ENCODE measurements around the gene MYO16.

MYO16 gene

DNA sequence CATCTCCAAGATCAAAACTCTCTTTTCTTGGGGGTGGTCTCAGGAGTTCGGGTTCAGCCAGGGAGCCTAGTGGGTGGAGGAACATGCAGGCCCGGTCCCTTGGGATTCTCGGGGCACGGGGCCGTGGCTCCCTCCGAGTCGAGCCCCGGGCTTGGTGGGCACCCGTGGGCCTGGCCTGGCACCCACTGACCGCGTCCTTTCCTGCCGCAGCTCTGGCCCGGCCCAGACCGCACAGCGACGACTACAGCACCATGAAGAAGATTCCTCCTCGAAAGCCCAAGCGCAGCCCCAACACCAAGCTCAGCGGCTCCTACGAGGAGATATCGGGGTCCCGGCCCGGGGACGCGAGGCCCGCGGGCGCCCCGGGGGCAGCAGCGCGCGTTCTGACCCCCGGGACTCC lies 510.6 kb downstream of the MYO16 start:
- no peak for DNase-seq

DNA sequence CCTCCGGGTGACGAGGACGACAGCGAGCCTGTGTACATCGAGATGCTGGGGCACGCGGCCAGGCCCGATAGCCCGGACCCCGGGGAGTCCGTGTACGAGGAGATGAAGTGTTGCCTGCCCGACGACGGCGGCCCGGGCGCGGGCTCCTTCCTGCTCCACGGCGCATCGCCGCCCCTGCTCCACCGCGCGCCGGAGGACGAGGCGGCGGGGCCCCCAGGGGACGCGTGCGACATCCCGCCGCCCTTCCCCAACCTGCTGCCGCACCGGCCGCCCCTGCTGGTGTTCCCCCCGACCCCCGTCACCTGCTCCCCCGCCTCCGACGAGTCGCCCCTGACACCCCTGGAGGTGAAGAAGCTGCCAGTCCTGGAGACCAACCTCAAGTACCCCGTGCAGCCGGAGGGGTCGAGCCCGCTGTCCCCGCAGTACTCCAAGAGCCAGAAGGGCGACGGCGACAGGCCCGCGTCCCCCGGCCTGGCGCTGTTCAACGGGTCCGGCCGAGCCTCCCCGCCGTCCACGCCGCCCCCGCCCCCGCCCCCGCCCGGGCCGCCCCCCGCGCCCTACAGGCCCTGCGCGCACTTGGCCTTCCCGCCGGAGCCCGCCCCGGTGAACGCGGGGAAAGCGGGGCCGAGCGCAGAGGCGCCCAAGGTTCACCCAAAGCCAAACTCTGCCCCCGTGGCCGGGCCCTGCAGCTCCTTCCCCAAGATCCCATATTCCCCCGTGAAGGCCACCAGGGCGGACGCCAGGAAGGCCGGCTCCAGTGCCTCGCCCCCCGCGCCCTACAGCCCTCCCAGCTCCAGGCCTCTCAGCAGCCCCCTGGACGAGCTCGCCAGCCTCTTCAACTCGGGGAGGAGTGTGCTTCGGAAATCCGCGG lies 511.3 kb downstream of the MYO16 start:
- DNase-seq: no peak

DNA sequence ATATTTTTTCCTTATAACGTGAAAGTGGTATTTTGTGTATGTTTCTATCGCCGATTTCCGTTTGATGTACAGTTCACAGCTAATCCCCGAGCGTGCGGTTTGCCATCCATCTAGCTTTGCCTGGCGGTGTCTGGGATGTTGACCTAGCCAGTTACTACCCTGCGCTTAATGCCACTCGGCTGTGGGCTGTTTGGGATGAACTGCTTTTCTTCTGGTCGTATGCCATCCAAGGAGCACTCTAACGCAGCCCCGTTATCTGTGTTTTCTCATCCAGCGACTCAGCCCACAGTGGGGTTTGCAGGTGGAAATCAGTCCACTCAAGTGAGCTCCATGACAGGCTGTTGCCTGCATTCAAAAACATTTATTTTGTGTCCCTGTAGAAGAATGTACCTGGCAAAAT lies 512.3 kb downstream of the MYO16 start:
- DNase-seq: no peak

DNA sequence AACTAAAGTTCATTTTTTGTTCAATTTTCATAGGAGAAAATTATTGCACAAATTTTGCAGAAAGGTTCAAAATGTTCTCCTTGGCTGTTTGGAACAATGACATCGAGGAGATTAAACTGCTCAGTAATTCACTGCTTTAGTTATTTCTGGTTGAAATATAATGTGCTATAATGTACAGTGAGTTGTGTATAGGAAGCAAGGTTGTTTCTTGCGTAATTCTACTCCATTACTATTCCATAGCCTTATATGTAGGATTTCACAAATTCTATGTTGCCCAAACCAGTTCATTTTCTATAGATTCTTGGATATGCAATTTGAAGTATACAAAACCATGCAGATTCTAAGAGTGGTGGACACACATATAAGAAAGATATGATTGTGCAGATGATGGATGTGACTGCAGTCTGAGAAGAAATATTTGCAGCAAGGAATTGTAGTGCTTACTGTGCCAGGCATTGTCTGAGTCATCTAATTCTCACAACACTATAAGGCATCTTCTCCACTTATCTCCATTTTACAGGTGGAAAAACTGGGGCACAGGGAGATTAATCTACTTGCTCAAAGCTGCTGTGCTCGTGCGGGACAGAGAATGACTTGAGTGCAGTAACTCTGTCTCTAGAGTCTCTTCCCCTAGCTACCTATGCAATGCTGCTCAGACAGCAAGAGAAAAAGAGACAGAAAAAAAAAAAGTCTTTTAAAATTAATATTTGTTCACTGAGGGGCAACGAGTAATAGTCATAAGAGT lies 515.5 kb downstream of the MYO16 start:
- no peak for DNase-seq

DNA sequence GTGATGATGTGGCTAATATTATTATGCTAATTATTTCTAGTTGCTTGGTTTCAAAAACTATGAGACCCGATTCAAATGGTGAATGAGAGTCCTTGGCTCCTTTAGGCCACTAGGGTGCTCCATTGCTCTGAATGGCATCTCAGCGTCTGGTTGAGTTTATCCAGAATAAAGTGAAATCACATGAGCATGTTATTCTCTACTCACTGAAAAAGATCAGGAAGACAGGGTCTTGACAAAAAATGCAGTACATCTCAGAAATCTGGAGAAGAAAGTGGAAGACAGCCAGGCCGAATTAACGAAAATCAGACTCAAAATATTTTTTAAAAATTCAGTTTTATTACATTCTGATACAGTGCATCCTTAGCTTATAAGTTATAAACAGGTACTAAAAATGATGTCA lies 516.2 kb downstream of the MYO16 start:
- DNase-seq: peak; percentile 51

DNA sequence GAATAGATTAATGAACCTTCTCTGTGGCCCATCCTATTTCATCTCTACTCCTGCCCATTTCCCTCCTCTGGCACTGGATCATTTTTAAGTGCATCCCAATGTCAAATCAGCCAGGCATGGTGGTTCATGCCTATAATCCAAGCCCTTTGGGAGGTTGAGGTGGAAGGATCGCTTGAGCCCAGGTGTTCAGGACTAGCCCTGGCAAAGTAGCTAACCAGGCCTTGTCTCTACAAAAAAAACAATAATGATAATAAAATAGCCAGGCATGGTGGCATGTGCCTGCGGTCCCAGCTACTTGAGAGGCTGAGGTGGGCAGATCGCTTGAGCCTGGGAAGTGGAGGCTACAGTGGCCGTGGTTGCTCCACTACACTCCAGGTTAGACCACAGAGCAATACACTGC lies 517.0 kb downstream of the MYO16 start:
- DNase-seq: no peak

DNA sequence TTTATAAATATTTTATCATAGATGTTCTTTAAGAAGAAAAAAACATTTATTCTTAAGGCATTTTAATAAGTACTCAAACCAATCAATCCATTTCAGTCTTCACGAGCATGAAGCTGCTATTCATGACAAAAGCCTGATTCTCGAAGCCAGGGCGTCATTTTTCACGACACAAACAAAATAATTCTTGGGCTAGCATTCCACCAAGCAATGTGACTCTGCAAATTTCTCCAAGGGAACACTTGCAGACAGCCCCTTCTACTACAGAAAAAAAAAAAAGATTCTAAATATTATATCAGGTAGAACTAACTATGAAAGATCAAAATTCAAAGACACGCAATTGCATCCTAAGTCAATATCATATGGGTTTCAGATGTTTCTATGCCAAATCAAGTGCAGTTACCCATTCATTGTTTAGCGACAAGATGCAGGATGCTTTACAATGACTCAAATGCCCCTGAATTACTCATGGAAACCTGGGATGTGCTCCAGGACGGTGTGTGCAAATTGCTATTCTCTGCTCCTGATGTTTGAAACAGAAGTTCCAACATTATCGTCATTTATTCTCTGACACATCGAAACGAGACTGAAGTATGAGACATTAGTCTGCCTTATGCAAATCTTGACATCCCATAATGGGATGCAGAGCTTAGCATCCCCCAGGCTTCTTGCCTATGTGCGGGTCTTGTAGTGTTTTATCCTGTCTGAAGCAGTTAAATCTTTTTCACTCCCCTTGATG lies 517.7 kb downstream of the MYO16 start:
- no peak for DNase-seq

DNA sequence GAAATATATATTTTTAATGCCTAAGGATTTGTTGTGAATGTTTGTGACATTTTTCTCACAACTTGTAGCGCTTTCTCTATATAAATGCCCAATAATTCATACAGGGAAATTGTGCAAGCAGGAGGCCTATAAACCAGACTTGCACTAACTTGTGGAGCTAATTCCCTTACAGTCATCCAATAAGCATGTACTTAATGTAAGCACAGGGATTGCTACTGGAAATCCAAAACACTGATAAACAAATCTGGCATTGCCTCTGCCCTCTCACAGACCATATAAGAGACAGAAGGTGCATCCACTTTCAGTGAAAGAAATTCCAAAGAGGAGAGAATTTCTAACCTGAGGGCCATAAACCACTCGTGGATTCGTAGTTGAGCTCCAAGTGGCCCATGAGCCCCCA lies 518.8 kb downstream of the MYO16 start:
- DNase-seq: no peak

DNA sequence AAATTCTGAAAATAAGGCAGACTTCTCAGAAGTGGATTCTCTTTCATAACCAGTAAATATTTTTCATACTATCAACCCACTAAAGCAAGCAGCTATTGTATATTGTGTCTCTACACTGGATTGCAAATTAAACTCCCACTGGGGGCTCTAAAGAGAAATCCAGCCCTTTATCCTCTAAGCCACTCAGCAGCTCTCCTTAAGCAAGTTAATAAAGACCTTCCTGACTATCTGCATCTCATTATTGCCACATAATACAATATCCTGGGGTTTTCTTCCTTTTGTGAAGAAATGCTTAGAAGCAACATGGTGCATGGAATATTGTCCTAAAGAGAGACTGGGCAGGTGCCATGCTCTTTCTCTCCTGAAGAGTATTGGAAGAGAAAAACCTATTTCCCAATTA lies 521.3 kb downstream of the MYO16 start:
- no peak for DNase-seq

DNA sequence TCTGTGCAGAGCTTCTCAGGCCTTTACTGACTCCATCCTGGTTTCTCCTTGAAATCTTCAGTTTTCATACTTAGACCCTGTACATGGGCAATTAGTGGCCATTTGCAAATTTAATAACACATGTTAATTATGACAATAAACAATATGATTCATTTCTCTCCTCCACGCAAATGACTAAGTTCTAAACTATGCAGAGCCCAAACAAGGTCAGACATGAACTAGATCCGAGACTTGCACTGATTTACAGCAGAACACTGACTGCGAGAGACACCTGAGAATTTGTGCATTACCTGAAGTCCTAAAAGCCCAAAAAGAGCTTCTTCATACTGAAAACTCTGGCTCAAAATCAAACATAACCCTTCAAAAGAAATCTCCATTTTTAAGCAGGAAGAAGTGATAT lies 521.8 kb downstream of the MYO16 start:
- DNase-seq: no peak

DNA sequence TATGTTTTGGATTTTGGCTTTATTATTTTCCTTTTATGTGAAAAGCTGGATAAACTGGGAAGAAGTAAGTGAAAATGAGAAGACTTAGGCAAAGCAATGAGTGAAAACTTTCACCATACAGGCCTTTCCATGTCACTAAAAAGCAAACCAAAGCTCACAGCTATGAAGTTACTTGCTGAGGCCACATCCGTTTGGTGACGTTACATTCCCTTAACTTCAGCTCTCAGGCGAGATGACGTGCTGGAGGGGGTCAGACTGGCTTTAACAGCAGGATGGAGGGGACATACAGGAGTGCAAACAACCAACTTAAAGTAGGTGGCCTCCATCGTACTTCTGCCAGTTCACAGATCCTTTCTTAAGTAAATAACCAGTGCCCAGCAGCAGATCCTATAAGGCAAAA lies 522.3 kb downstream of the MYO16 start:
- no peak for DNase-seq

DNA sequence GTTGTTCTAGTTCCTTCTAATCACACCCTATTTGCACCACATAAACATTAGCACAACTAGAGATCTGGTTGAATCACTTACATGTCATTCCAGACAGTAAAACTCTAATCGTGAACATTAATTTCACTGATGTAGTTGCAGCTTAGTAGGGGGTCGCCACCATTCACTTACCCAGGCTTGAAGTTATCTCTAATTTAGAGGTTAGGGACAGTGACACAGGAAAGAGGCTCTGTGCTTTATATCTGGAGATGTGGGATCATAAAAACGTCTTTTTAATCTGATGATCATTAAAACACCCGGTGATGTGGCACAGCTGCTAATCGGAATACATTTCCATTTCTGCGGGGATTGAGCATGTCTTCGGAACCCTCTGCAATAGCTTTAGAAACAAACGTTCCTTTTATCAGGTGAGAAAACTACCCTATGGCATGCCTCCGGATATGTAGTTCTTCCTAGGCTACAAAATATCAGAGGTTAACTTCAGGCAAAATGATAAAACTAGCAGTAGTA lies 523.0 kb downstream of the MYO16 start:
- DNase-seq: no peak

DNA sequence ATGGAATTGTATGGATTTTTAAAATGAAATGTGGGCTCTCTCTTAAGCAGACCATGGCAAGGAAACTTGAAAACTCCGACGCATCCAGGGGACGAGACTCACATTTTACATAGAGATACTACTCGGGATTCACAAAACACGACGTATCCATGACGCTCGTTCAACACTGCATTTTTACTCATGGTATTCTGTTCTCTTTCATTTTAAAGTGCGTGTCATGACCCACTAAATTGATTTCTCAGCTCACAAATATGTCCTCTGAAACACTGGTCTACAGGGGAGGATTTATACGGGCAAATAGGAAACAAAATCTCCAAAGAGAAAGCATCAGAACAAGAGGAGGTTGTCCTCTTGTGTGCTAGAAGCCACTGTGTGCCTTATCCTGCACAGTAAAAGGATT lies 523.5 kb downstream of the MYO16 start:
- DNase-seq: no peak

DNA sequence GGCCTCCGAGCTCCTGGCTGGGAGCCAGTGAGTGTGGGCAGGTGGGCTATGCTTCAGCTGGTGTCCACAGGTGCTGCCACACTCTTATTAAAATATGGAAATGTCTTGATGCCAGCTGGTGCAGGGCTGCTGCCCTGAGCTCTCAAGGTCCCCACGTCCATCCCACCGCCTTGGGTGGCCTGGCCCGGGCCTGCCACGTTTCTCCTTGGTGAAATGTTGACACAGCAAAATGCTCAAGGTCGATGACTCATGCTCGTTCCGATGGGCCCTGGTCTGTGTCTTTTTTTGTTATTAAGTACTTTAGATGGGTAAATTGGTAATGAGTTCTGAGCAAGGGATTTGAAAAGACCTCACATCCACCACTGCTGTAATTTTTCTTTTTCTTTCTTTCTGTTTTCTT lies 524.7 kb downstream of the MYO16 start:
- no peak for DNase-seq

DNA sequence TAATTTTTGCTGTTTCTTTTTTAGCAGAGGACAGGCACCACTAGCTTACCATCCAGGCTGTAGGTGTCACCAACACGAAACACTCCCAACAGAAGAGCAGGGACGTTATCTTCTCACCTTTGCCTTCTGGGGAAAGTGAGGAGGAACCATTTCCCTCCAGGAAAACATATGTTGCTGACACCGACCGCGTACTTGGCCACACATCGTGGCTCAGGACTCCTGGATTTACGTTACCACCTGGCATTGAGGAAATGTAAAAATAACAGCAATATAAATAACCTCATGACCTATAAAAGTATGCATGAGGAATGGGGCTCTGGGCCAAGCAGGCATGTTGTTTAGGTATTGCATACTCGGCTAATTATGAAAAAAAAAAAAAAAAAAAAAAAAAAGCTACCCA lies 525.1 kb downstream of the MYO16 start:
- no peak for DNase-seq

DNA sequence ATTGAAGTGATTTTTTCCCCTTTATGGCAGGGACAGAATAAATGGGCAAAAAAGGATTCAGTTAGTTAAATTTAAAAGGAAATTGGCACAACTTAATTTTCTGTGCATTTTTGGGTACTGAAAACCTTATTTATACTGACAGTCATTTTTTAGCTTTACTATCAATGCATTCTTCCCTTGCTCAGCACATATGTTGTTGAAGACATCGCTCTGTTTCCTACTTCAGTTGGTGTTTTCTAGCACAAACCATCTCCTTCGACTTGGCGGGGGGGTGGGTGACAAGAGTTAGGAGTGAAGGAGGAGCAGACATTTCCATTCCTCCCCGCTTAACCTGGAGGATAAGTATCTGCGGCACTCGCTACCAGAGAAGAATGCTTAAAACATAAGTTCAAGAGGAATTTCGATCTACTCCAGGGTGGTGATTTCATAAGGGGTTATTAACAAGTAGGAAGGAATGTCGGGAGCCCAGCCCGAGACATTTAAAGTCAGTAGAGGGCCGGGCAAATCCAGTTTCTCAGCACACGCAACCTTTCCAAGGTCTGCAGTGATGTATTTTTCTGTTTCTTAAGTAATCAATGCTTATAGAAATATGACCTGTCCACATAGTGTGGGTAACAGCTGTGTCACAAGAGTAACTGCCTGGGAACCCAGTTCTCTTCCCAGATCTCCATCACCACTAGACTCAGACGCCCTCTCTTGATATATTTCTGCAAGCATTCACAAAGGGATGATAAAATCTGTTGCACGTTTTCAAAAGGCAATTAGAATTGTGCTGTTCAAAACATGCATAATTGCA lies 525.8 kb downstream of the MYO16 start:
- no peak for DNase-seq

DNA sequence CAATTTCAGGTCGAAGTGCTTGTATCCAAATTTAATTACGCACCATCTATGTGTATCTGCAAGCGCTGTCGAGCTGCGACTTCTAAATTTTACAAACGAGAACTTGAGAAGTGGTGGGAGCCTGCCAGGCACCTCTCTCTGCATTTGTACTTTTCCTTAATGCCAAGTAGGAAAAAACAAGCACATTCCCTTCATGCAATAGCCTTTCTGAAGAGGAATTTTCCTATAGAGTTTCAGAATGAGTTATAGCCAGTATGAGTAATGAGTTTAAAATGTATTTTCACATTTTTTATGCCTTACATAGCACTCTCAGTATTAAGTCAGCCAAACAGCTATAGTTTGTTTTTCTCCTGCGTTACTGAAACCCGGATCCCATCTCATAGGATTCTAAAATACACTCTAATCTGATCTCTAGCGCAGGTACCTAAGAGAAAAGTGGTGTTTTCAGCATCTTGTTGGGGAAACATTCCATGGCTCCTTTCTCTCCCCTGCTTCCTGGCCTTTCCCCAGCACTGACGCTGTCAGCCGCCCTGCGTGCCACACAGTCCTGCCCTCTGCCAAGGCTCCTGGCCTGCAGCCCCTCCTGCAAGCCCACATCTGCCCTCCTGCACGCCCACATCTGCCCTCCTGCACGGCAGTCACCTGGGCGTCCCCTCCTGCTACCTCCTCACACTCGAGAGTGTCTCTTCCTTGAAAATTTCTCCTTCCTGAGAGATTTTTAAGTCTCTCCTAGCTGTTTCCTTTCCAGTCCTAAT lies 526.9 kb downstream of the MYO16 start:
- DNase-seq: no peak

DNA sequence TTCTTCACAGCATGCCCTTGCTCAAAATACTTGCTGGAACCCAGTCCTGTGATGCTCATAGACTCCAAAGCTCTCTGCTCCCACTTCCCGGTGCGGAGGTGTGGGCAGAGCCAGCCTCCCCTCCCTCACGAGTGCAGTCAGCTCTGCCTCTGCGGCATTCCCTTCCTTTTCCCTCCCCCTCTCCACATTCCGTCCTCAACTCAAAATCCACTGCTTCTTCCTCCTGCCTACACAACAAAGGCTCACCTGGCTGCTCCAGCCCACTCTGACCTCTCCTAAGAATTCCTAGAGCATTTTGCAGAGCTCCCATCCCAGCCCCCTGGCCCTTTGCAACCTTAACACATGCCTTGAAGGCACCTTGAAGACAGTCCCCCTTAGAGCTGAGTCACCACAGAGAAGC lies 527.9 kb downstream of the MYO16 start:
- no peak for DNase-seq

DNA sequence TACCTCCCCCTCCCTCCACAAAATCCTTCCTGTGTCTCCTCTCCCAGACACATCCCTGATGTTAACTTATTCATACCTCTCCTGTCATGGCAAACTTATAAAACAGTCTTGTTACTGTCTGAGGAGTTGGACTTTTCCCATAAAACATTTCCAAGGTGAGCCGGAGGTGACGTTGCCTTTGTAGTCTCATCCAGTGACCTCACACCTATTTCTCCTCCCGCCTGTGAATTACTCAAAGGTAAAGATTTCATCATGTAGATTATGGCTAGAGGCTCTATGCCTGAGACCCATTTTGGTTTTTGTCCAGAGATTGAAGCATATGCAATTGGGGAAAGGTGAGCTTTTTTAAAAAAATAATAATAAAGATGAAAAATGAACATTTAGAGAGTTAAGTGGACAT lies 529.0 kb downstream of the MYO16 start:
- DNase-seq: no peak

DNA sequence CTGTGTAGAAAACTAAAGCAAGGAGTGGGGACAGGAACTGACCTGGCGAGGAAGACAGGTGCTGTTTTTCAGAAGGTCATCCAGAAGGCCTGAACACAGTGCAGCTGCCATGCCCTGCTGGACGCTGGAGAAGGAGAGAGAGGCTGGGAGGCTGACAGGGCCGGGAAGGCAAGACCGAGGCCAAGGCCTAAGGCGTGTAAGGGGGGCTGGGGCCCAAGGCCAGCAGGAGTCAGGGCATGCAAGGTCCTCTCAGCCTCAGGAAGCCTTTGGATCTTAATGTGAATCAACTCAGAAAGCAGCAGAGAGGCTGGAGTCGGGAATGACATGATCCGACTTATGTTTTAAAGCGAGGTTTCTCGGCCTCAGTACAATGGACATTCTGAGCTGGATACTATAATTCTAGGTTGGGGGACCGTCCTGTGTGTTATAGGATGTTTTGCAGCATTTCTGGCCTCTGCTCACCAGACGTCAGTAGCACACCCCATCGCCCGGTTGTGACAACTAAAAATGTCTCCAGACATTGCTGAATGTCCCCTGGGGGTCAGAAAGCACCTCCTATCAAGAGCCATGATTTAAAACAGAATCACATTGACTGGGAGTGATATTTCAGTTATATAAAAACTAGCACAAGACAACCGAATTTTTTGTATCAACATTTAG lies 530.4 kb downstream of the MYO16 start:
- DNase-seq: no peak

DNA sequence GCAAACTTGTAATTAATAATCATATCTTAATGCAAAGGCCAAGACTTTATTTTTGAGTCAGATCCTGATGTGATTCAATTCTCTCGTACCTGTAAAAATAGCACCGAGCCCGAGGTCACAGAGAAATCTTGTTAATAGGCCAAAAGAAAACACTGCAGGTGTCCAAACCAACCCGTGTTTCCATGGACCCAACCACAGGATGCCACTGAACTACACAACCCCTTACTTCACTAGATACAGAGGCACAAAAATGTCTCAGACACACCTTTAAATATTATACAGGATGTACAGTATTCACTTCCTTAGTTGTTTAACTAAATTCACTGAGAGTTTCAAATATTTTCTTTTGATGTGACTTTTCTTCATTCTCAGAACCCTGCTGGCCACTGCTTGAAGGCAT lies 530.9 kb downstream of the MYO16 start:
- DNase-seq: no peak

All from activated CD4-positive, alpha-beta T cell treated with anti-CD3 and anti-CD28 coated beads, Interleukin-10, Interleukin-2, amounts not matched to agents 100 ng/mL and 50 ng/mL, durations not matched to agents 16 hours and 8 hours (primary cell).